GM11168 (cell line): ENCODE results near the gene APOBR.

Experiments
- in situ Hi-C: fragments of 300-500 bp; cut with MboI; formaldehyde crosslinking; loops from one replicate; pipeline ENCODE4 v1.12.0; 2022; ENCODE audit warnings: low sequenced_read_pairs; ENCODE audit not compliant: unreplicated experiment

The APOBR gene

GRCh38 chr16:28548306-28548802, 53.9 kb downstream of the APOBR start:
- in situ Hi-C loops: no loop called here
